HG03025 (cell line): Measurements from ENCODE around the gene HARS2.
"Not testable (repeated sequence)": the region's sequence is repeated elsewhere in the genome, so short reads cannot be mapped to it uniquely, and the experiment has no call there.

Experiments
- ATAC-seq: cut with Tn5 transposase; IDR thresholded peaks from one replicate; pipeline ENCODE4 v1.9.1; 2021; ENCODE audit warnings: mild to moderate bottlenecking, moderate library complexity; ENCODE audit not compliant: unreplicated experiment, low FRiP score

The HARS2 gene

GRCh38 chr5:140696891-140697492, 5.7 kb downstream of the HARS2 start:
- no peak for ATAC-seq

- ATAC-seq, result peak; percentile 95
These were observed 9.2 kb downstream of the HARS2 start, which contains the start of gene ZMAT2 for GRCh38 chr5:140700177-140701144. Gene ZMAT2, plus strand, starts transcription at chr5:140700447. Its CDS starts 14 bp downstream, at chr5:140700461.

- ATAC-seq, result no peak
These were observed 16.6 kb downstream of the HARS2 start for GRCh38 chr5:140707812-140708211.

- not testable (repeated sequence) for ATAC-seq
These were observed 17.5 kb downstream of the HARS2 start for GRCh38 chr5:140708787-140709186.

- ATAC-seq, result peak; percentile 88
These were observed 19.8 kb downstream of the HARS2 start for GRCh38 chr5:140710899-140711552.

- ATAC-seq, result no peak
These were observed 20.5 kb downstream of the HARS2 start for GRCh38 chr5:140711794-140712193.

GRCh38 chr5:140713562-140714094, 22.4 kb downstream of the HARS2 start:
- no peak for ATAC-seq

- ATAC-seq, result not testable (repeated sequence)
These were observed 25.0 kb downstream of the HARS2 start for GRCh38 chr5:140716238-140716637.

GRCh38 chr5:140718266-140718592, 27.0 kb downstream of the HARS2 start:
- ATAC-seq, result no peak

GRCh38 chr5:140720738-140721137, 29.5 kb downstream of the HARS2 start:
- ATAC-seq, result not testable (repeated sequence)

- not testable (repeated sequence) for ATAC-seq
These were observed 30.1 kb downstream of the HARS2 start for GRCh38 chr5:140721395-140721794.

GRCh38 chr5:140725799-140726471, 34.7 kb downstream of the HARS2 start:
- ATAC-seq, result peak; percentile 94

GRCh38 chr5:140733098-140733497, 41.8 kb downstream of the HARS2 start:
- ATAC-seq, result no peak

- ATAC-seq, result no peak
These were observed 43.1 kb downstream of the HARS2 start for GRCh38 chr5:140734354-140734753.

- ATAC-seq, result no peak
These were observed 46.2 kb downstream of the HARS2 start for GRCh38 chr5:140737486-140737885.

GRCh38 chr5:140741967-140742366, 50.7 kb downstream of the HARS2 start:
- no peak for ATAC-seq
